SK-N-SH (cell line): ENCODE data around the gene KLHL25. TPM values are rescaled to one million over a fixed set of nuclear protein-coding genes. Genes with fewer than 3 reads are reported as not detected.

Experiments used
- CTCF ChIA-PET: fragments of 300-600, 350-600 bp; formaldehyde crosslinking; extraction: SDS; loops from one replicate; lab custom pipeline; 2021; lab: Yijun Ruan, JAX
- POLR2A ChIA-PET: fragments of 350-600 bp; sonication (Branson Sonifier 250); formaldehyde crosslinking; extraction: SDS; loops from one replicate; lab custom pipeline; 2020; ENCODE audit warnings: antibody characterized with exemption, inconsistent platforms; lab: Yijun Ruan, JAX
- DNase-seq: peaks from one replicate; pipeline ENCODE4 v3.0.0; 2012
- H2AFZ ChIP-seq: fragments of 200-600 bp; sonication (generic); 2 replicates; pipeline ENCODE4 v1.8.1; 2016; ENCODE audit warnings: antibody characterized with exemption, mild to moderate bottlenecking, low read depth
- H3F3A ChIP-seq: fragments of 200-600 bp; sonication (generic); replicated peaks from 2 replicates; pipeline ENCODE3; 2016; ENCODE audit warnings: antibody characterized with exemption, mild to moderate bottlenecking; ENCODE audit not compliant: insufficient read depth
- H3K27ac ChIP-seq, 2 experiments: fragments of 200-500 bp in 1 of 2; fragments of 200-600 bp in 1 of 2; sonication (Bioruptor generic) in 1 of 2; sonication (generic), shearing (Covaris generic) in 1 of 2; 2 replicates each; pipeline versions ENCODE4 v1.5.1 to v1.6.1; 2014 to 2016; ENCODE audit warnings: low read depth in 2 of 2, inconsistent platforms in 1 of 2, low read length in 1 of 2, mild to moderate bottlenecking in 1 of 2, mixed read lengths in 1 of 2
- H3K27me3 ChIP-seq: fragments of 200-600 bp; sonication (generic), shearing (Covaris generic); 2 replicates; pipeline ENCODE4 v1.6.1; 2016; ENCODE audit warnings: mixed run types; ENCODE audit not compliant: insufficient read depth
- H3K36me3 ChIP-seq, 2 experiments: fragments of 200-500 bp in 1 of 2; fragments of 200-600 bp in 1 of 2; sonication (Bioruptor generic) in 1 of 2; sonication (generic) in 1 of 2; replicated peaks in 1 of 2; 2 replicates each; pipeline versions ENCODE3 to v1.5.1; 2014 to 2016; ENCODE audit warnings: low read length in 1 of 2, mild to moderate bottlenecking in 1 of 2; ENCODE audit not compliant: insufficient read depth in 2 of 2, control insufficient read depth in 1 of 2
- H3K4me1 ChIP-seq, 2 experiments: fragments of 200-500 bp in 1 of 2; fragments of 200-600 bp in 1 of 2; sonication (Bioruptor generic) in 1 of 2; sonication (generic), shearing (Covaris generic) in 1 of 2; 2 replicates each; pipeline versions ENCODE4 v1.5.1 to v1.6.1; 2014 to 2016; ENCODE audit warnings: low read depth in 1 of 2, low read length in 1 of 2, mixed run types in 1 of 2; ENCODE audit not compliant: insufficient read depth in 2 of 2, control insufficient read depth in 1 of 2
- H3K4me2 ChIP-seq: fragments of 200-600 bp; sonication (generic), shearing (Covaris generic); 2 replicates; pipeline ENCODE4 v1.6.1; 2017; ENCODE audit warnings: mixed run types
- H3K4me3 ChIP-seq, 2 experiments: fragments of 200-500 bp in 1 of 2; fragments of 200-600 bp in 1 of 2; sonication (Bioruptor generic) in 1 of 2; sonication (generic), shearing (Covaris generic) in 1 of 2; 2 replicates each; pipeline versions ENCODE4 v1.5.1 to v1.8.1; 2014 to 2016; ENCODE audit warnings: low read depth in 2 of 2, inconsistent platforms in 1 of 2, low read length in 1 of 2, mild to moderate bottlenecking in 1 of 2, mixed read lengths in 1 of 2, moderate library complexity in 1 of 2
- H3K79me2 ChIP-seq: fragments of 200-600 bp; sonication (generic); 2 replicates; pipeline ENCODE4 v1.8.1; 2017; ENCODE audit warnings: mild to moderate bottlenecking; ENCODE audit not compliant: insufficient read depth
- H3K9ac ChIP-seq: fragments of 200-600 bp; sonication (generic); 2 replicates; pipeline ENCODE4 v1.6.1; 2017; ENCODE audit warnings: mixed run types
- H3K9me2 ChIP-seq: fragments of 200-600 bp; sonication (generic); 2 replicates; pipeline ENCODE4 v1.6.1; 2017; ENCODE audit warnings: mixed run types
- H3K9me3 ChIP-seq: fragments of 200-600 bp; sonication (generic); 2 replicates; pipeline ENCODE4 v1.6.1; 2017; ENCODE audit warnings: mixed run types, mild to moderate bottlenecking, moderate library complexity
- H4K20me1 ChIP-seq: fragments of 200-600 bp; sonication (generic); 2 replicates; pipeline ENCODE4 v1.6.1; 2017; ENCODE audit warnings: mild to moderate bottlenecking, mixed run types; ENCODE audit not compliant: insufficient read depth
- CTCF ChIP-seq: fragments of 200-600 bp; sonication (generic); IDR thresholded peaks from 2 replicates; pipeline ENCODE4 v1.6.1; 2017; ENCODE audit warnings: antibody characterized with exemption, mild to moderate bottlenecking, moderate library complexity
- EP300 ChIP-seq, 2 experiments: IDR thresholded peaks; 2 replicates each; pipeline versions ENCODE4 v1.4.0 to v1.6.1; 2012; ENCODE audit warnings: borderline replicate concordance in 1 of 2, low read depth in 1 of 2, low read length in 1 of 2
- FOXJ3 ChIP-seq: sonication (generic); formaldehyde crosslinking; IDR thresholded peaks from 2 replicates; pipeline ENCODE4 v1.5.1; 2020; ENCODE audit warnings: mild to moderate bottlenecking, missing genetic modification reagents
- GABPA ChIP-seq: IDR thresholded peaks from 2 replicates; pipeline ENCODE4 v1.4.0; 2012; ENCODE audit warnings: low read depth, mild to moderate bottlenecking
- JUND ChIP-seq: IDR thresholded peaks from 2 replicates; pipeline ENCODE4 v1.4.0; 2012
- MEF2A ChIP-seq: IDR thresholded peaks from 2 replicates; pipeline ENCODE4 v1.4.0; 2012; ENCODE audit warnings: low read depth, borderline replicate concordance
- RCOR1 ChIP-seq: fragments of 150-350 bp; IDR thresholded peaks from 2 replicates; pipeline ENCODE4 v1.6.1; 2017; ENCODE audit warnings: antibody characterized with exemption, low read length
- RFX5 ChIP-seq: IDR thresholded peaks from 2 replicates; pipeline ENCODE4 v1.6.1; 2012; ENCODE audit warnings: mild to moderate bottlenecking, improper control_type of control experiment, low read length
- TAF1 ChIP-seq: IDR thresholded peaks from 2 replicates; pipeline ENCODE4 v1.6.1; 2012; ENCODE audit warnings: low read depth, mild to moderate bottlenecking, low read length, moderate library complexity, borderline replicate concordance
- TCF12 ChIP-seq: IDR thresholded peaks from 2 replicates; pipeline ENCODE4 v1.4.0; 2012
- TEAD4 ChIP-seq: IDR thresholded peaks from 2 replicates; pipeline ENCODE4 v1.4.0; 2012; ENCODE audit warnings: mild to moderate bottlenecking, borderline replicate concordance; ENCODE audit not compliant: insufficient read depth
- USF2 ChIP-seq: fragments of 150-350 bp; IDR thresholded peaks from 2 replicates; pipeline ENCODE4 v1.6.1; 2017; ENCODE audit warnings: antibody characterized with exemption, low read length, low read depth, borderline replicate concordance
- YY1 ChIP-seq: IDR thresholded peaks from 2 replicates; pipeline ENCODE4 v1.4.0; 2012; ENCODE audit warnings: low read depth, mild to moderate bottlenecking
- ZBTB33 ChIP-seq: IDR thresholded peaks from 2 replicates; pipeline ENCODE4 v1.4.0; 2012; ENCODE audit warnings: low read depth, borderline replicate concordance
- WGBS: methylation state at CpG from one replicate; pipeline ENCODE4 v1.1.6; 2017; ENCODE audit warnings: low lambda C conversion rate; 5-methylcytosine and 5-hydroxymethylcytosine counted together
- polyA plus RNA-seq, 3 experiments: library from polyadenylated mRNA; depleted of rRNA; stranded (reverse); fragments of >200 nt; gene quantifications; 2 replicates each; pipeline ENCODE4 v1.2.3, GENCODE V29; 2012
- TF ChIP-seq, protein P1 (sequence below): fragments of 150-350 bp; IDR thresholded peaks from 2 replicates; pipeline ENCODE4 v1.6.1; 2016; ENCODE audit warnings: mild to moderate bottlenecking, low read depth, low read length

KLHL25 gene
- polyA plus RNA-seq, 1 of the 3 experiments (the other 2 are of a cell fraction): 4.5 TPM

DNA sequence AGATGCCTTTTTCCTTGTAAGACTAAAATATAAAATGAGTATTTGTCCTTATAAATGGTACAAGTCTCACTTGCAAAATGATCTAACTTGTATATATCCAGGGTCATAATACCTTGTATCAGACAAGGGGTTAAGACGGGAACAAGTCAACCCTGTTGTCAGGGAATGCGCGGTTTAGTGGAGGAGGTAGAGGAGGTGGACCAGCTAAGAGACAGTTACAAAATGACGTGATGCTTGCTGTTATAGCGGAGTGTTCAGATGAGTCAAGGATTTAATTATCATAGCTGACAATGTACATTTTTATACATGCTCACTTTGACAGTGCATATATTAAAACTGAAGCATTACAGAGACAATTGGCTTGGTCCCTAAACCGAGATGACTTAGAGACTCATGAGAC, 26.8 kb upstream of the KLHL25 start:
- Histone ChIP-seq H3K36me3 (no peaks in the 10 kb centered on the region), H3F3A (no peaks in the 10 kb centered on the region), H4K20me1 (no peaks in the 10 kb centered on the region), H3K9me2 (no peaks in the 10 kb centered on the region), H3K27ac (no peak overlapping the region), H3K4me3 (no peak overlapping the region), H3K9me3 (no peaks in the 10 kb centered on the region), H3K79me2 (no peaks in the 10 kb centered on the region), H3K9ac (no peak overlapping the region), H2AFZ (no peak overlapping the region), H3K4me1 (no peaks in the 10 kb centered on the region; a peak in 1 of 4 replicates), H3K27me3 (no peaks in the 10 kb centered on the region), H3K4me2 (no peak overlapping the region)
- ChIA-PET POLR2A (no interaction called here), CTCF (interaction anchor here (0.8 kb wide), 1 partner anchor 9 kb away, joined by 3 read pairs; no protein-coding TSS in a partner anchor)
- DNase-seq: no peak
- TF ChIP-seq USF2: no peak
- TF ChIP-seq TAF1: no peak
- TF ChIP-seq ZBTB33: no peak
- TF ChIP-seq CTCF: no peak
- TF ChIP-seq, protein P1, sequence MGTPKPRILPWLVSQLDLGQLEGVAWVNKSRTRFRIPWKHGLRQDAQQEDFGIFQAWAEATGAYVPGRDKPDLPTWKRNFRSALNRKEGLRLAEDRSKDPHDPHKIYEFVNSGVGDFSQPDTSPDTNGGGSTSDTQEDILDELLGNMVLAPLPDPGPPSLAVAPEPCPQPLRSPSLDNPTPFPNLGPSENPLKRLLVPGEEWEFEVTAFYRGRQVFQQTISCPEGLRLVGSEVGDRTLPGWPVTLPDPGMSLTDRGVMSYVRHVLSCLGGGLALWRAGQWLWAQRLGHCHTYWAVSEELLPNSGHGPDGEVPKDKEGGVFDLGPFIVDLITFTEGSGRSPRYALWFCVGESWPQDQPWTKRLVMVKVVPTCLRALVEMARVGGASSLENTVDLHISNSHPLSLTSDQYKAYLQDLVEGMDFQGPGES: no peak
- no peak for TF ChIP-seq TCF12
- no peak for TF ChIP-seq TEAD4
- no peak for TF ChIP-seq RCOR1
- no peak for TF ChIP-seq FOXJ3 (CRISPR knock-in tag)
- TF ChIP-seq GABPA: no peak
- no peak for TF ChIP-seq JUND
- TF ChIP-seq RFX5: no peak
- no peak for TF ChIP-seq EP300 (IDR thresholded peaks at IDR 0.05; ENCODE audit: borderline replicate concordance in 1 of 2, low read depth in 1 of 2, low read length in 1 of 2)
- TF ChIP-seq YY1: no peak
- TF ChIP-seq MEF2A: no peak
- 70% methylated on average over 6 of the region's 6 CpGs for WGBS
